ENCODE measurements around the gene STPG1. TPM values are rescaled to one million over a fixed set of nuclear protein-coding genes. Genes with fewer than 3 reads are reported as not detected.

STPG1 gene
- total RNA-seq, 4 donors from 2014 or later = 1.0 to 11.5 (median 4.0) TPM

DNA sequence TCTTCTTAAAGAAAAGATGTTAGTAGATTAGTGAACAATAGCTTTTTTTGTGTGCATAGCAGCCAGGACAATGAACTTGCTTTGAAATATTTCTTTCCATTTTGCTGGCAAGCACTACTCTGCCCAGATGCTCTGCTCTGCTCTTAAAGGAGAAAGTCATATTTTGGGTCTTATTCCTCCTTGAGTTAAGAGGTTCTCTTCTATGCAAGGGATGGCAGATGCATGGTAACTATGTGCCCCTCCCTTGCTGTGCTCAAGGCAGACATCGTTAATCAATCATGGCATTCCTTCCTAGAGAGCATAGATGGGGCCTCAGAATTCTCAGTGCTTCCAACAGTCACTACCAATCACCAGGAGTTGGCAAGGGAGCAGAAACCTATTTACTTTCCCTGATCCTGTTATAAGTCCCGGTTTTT, 29.7 kb upstream of the STPG1 start:
- H3K9me3 ChIP-seq = no peaks in the 10 kb centered on the region
- TF ChIP-seq POLR2A (IDR thresholded peaks at IDR 0.05) = no peak
- TF ChIP-seq, protein P1, sequence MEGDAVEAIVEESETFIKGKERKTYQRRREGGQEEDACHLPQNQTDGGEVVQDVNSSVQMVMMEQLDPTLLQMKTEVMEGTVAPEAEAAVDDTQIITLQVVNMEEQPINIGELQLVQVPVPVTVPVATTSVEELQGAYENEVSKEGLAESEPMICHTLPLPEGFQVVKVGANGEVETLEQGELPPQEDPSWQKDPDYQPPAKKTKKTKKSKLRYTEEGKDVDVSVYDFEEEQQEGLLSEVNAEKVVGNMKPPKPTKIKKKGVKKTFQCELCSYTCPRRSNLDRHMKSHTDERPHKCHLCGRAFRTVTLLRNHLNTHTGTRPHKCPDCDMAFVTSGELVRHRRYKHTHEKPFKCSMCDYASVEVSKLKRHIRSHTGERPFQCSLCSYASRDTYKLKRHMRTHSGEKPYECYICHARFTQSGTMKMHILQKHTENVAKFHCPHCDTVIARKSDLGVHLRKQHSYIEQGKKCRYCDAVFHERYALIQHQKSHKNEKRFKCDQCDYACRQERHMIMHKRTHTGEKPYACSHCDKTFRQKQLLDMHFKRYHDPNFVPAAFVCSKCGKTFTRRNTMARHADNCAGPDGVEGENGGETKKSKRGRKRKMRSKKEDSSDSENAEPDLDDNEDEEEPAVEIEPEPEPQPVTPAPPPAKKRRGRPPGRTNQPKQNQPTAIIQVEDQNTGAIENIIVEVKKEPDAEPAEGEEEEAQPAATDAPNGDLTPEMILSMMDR (IDR thresholded peaks at IDR 0.05) = no peak
- no peak overlapping the region for H3K4me3 ChIP-seq
- no peaks in the 10 kb centered on the region for H3K27me3 ChIP-seq
- no peak for DNase-seq
- intact Hi-C loops (cut with DNase I; ENCODE audit: low total_unique reads) = no loop called here
- H3K36me3 ChIP-seq = no peaks in the 10 kb centered on the region
- H3K27ac ChIP-seq = no peak overlapping the region
- no peaks in the 10 kb centered on the region for H3K4me1 ChIP-seq

DNA sequence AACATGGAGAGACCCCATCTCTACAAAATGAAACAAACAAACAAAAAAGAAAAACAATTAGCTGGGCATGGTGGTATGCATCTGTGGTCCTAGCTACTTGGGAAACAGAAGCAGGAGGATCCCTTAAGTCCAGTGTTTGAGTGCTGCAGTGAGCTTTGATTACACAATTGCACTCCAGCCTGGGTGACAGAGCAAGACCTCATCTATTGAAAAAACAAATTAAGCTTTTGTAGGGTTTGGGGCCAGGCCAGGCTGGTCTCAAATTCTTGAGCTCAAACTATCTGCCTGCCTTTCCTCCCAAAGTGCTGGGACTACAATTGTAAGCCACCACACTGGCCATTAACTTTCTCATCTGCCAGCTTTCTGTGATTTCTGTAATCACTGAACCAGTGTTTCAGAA, 29.2 kb upstream of the STPG1 start:
- Histone ChIP-seq H3K27me3 (no peaks in the 10 kb centered on the region), H3K4me3 (no peak overlapping the region), H3K36me3 (no peaks in the 10 kb centered on the region), H3K27ac (no peak overlapping the region), H3K9me3 (no peaks in the 10 kb centered on the region), H3K4me1 (no peaks in the 10 kb centered on the region)
- no peak for TF ChIP-seq POLR2A (IDR thresholded peaks at IDR 0.05)
- TF ChIP-seq, protein P1 (IDR thresholded peaks at IDR 0.05) = no peak
- no peak for DNase-seq
- intact Hi-C loops (cut with DNase I; ENCODE audit: low total_unique reads) = no loop called here

DNA sequence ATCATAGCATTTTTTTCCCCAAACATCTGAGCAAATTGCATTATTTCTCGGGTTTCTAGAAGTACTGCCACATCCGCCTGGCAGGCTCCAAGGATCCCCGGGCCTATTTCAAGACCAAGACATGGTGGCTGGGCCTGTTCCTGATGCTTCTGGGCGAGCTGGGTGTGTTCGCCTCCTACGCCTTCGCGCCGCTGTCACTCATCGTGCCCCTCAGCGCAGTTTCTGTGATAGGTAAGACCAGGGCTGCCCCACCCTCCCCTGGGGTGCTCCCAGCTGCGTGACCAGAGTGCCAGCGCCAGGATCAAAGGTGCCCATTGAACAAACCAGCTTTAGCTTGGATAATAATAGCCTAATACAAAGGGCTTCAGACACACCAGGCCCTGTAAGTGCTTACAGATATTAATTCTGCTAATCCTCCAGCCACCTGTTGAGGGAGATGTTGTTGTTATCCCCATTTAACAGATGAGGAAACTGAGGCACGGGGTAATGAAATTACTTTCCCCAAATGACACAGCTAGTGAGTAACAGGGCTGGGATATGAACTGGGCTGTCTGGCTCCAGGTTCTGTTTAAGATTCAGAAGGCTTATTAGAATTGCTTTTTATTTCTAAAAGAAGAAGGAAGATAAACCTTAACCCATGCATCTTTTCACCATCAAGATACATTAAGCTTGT, 28.6 kb upstream of the STPG1 start:
- DNase-seq = no peak
- Histone ChIP-seq H3K9me3 (no peaks in the 10 kb centered on the region), H3K36me3 (no peaks in the 10 kb centered on the region), H3K27ac (no peak overlapping the region), H3K4me1 (no peaks in the 10 kb centered on the region), H3K27me3 (no peaks in the 10 kb centered on the region), H3K4me3 (no peak overlapping the region)
- intact Hi-C loops (cut with DNase I; ENCODE audit: low total_unique reads) = no loop called here
- TF ChIP-seq, protein P1 (IDR thresholded peaks at IDR 0.05) = no peak
- TF ChIP-seq POLR2A (IDR thresholded peaks at IDR 0.05) = no peak

DNA sequence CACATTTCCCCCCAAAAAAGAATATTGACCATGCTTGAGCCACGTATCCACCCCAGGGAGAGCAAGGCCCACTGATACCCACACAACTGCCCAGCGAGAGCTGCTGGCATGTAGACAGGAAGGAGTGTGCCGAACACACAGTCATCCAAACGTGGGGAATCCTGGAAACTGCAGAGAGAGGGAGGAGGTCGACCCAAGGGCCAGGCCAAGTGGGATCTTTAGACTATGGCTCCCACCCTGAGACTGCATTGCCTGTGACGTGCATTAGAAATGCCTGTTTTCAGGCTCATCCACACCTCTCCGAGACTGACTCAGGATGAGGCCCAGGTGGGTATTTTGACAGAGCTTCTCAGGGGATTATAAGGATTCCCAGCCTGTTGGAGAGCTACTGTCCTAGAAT, 27.9 kb upstream of the STPG1 start:
- H3K27me3 ChIP-seq = no peaks in the 10 kb centered on the region
- DNase-seq = no peak
- no peak overlapping the region for H3K27ac ChIP-seq
- H3K4me3 ChIP-seq = no peak overlapping the region
- H3K36me3 ChIP-seq = no peaks in the 10 kb centered on the region
- no peaks in the 10 kb centered on the region for H3K9me3 ChIP-seq
- no peaks in the 10 kb centered on the region for H3K4me1 ChIP-seq
- intact Hi-C loops (cut with DNase I; ENCODE audit: low total_unique reads) = no loop called here
- TF ChIP-seq POLR2A (IDR thresholded peaks at IDR 0.05) = no peak
- TF ChIP-seq, protein P1 (IDR thresholded peaks at IDR 0.05) = no peak

DNA sequence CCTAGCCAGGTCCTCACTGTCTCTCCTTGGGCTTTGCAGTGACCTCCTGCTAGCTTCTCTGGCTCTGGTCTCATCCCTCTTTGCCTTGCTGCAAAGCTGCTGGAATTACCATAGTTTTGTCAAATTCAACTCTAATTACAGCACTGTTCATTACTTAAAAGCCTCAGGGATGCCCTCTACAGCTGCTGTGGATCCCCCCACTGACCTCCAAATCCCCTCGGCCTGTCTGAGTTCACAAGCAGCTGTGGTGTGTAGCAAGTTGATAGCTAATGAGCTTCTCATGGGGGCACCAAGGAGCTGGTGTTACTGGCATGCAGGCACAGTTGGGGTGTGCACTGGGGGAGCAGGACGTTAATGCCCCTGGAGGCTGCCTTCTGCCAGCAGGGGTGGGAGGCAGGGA, 26.9 kb upstream of the STPG1 start:
- H3K36me3 ChIP-seq = no peaks in the 10 kb centered on the region
- no peaks in the 10 kb centered on the region for H3K27me3 ChIP-seq
- H3K4me1 ChIP-seq = no peaks in the 10 kb centered on the region
- intact Hi-C loops (cut with DNase I; ENCODE audit: low total_unique reads) = no loop called here
- DNase-seq = no peak
- no peak overlapping the region for H3K4me3 ChIP-seq
- TF ChIP-seq, protein P1 (IDR thresholded peaks at IDR 0.05) = no peak
- no peak for TF ChIP-seq POLR2A (IDR thresholded peaks at IDR 0.05)
- H3K27ac ChIP-seq = no peak overlapping the region
- H3K9me3 ChIP-seq = no peaks in the 10 kb centered on the region
